Measurements from ENCODE around the gene PRR3. TPM values are rescaled to one million over a fixed set of nuclear protein-coding genes. Genes with fewer than 3 reads are reported as not detected.
A peak's percentile ranks its signal among the peaks of the same experiment; 100 is the strongest.

The PRR3 gene
- total and polyA plus RNA-seq, 2 experiments from 2014 or later = 10.9 to 15.2 TPM

DNA sequence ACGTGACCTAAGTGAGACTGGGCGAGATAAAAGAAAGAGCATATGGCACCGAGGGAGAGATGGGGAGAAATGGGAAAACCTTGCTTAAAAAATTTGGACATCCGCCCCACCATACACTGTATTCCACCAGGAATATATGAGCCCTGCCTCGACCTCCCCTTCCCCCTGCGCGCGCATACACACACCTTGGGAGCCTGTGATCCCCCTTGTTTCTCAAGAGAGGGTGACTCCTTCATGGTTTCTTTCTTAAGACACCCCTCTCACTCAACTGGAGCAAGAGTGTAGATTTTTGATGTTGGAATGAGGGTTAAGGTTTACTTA lies 14.6 kb downstream of the PRR3 start:
- H3K27ac ChIP-seq (ENCODE audit: low read depth) = peak overlapping the region; percentile 73; the same call in 1 of the 2 replicates
- DNase-seq (ENCODE audit: low spot score) = no peak
- peaks cover 52% of the 10 kb centered on the region for H3K79me2 ChIP-seq (replicated peaks; ENCODE audit: insufficient read depth)
- peak overlapping the region; percentile 99 for H3K4me2 ChIP-seq
- Mint-ChIP-seq H3K4me1 (peaks cover 31% of the 10 kb centered on the region), H3K4me3 (peak overlapping the region; percentile 96), H3K36me3 (ENCODE audit: low read depth) (peaks cover 19% of the 10 kb centered on the region), H3K27me3 (ENCODE audit: insufficient read depth, low read depth, poor library complexity) (peaks cover 13% of the 10 kb centered on the region), H3K27ac (peak overlapping the region; percentile 97), H3K9me3 (no peaks in the 10 kb centered on the region; the same call in 2 of the 3 replicates)
- peaks cover 6% of the 10 kb centered on the region; the same call in 1 of the 2 replicates for H3K27me3 ChIP-seq (ENCODE audit: insufficient read depth)
- TF ChIP-seq, protein P1, sequence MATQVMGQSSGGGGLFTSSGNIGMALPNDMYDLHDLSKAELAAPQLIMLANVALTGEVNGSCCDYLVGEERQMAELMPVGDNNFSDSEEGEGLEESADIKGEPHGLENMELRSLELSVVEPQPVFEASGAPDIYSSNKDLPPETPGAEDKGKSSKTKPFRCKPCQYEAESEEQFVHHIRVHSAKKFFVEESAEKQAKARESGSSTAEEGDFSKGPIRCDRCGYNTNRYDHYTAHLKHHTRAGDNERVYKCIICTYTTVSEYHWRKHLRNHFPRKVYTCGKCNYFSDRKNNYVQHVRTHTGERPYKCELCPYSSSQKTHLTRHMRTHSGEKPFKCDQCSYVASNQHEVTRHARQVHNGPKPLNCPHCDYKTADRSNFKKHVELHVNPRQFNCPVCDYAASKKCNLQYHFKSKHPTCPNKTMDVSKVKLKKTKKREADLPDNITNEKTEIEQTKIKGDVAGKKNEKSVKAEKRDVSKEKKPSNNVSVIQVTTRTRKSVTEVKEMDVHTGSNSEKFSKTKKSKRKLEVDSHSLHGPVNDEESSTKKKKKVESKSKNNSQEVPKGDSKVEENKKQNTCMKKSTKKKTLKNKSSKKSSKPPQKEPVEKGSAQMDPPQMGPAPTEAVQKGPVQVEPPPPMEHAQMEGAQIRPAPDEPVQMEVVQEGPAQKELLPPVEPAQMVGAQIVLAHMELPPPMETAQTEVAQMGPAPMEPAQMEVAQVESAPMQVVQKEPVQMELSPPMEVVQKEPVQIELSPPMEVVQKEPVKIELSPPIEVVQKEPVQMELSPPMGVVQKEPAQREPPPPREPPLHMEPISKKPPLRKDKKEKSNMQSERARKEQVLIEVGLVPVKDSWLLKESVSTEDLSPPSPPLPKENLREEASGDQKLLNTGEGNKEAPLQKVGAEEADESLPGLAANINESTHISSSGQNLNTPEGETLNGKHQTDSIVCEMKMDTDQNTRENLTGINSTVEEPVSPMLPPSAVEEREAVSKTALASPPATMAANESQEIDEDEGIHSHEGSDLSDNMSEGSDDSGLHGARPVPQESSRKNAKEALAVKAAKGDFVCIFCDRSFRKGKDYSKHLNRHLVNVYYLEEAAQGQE (IDR thresholded peaks at IDR 0.05; ENCODE audit: unreplicated experiment) = no peak
- TF ChIP-seq STAT1 (IDR thresholded peaks at IDR 0.05; ENCODE audit: unreplicated experiment) (no peak), NANOG (IDR thresholded peaks at IDR 0.05; ENCODE audit: borderline replicate concordance) (no peak), POLR2AphosphoS5 (IDR thresholded peaks at IDR 0.05; ENCODE audit: low read depth) (no peak), CREB1 (CRISPR knock-in tag; IDR thresholded peaks at IDR 0.05; ENCODE audit: low read depth) (no peak), ZNF114 (CRISPR knock-in tag; IDR thresholded peaks at IDR 0.05) (no peak), EZH2 (IDR thresholded peaks at IDR 0.05; ENCODE audit: low read depth, unreplicated experiment) (no peak), EZH2phosphoT487 (IDR thresholded peaks at IDR 0.05; ENCODE audit: unreplicated experiment) (no peak), JUNB (IDR thresholded peaks at IDR 0.05; ENCODE audit: unreplicated experiment) (no peak), ZNF331 (CRISPR knock-in tag; IDR thresholded peaks at IDR 0.05; ENCODE audit: low read depth) (no peak)
- TF ChIP-seq, protein P2, sequence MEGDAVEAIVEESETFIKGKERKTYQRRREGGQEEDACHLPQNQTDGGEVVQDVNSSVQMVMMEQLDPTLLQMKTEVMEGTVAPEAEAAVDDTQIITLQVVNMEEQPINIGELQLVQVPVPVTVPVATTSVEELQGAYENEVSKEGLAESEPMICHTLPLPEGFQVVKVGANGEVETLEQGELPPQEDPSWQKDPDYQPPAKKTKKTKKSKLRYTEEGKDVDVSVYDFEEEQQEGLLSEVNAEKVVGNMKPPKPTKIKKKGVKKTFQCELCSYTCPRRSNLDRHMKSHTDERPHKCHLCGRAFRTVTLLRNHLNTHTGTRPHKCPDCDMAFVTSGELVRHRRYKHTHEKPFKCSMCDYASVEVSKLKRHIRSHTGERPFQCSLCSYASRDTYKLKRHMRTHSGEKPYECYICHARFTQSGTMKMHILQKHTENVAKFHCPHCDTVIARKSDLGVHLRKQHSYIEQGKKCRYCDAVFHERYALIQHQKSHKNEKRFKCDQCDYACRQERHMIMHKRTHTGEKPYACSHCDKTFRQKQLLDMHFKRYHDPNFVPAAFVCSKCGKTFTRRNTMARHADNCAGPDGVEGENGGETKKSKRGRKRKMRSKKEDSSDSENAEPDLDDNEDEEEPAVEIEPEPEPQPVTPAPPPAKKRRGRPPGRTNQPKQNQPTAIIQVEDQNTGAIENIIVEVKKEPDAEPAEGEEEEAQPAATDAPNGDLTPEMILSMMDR (conservative IDR thresholded peaks at IDR 0.05; ENCODE audit: low read depth in 2 of 2) = no peak
- TF ChIP-seq, protein P3, sequence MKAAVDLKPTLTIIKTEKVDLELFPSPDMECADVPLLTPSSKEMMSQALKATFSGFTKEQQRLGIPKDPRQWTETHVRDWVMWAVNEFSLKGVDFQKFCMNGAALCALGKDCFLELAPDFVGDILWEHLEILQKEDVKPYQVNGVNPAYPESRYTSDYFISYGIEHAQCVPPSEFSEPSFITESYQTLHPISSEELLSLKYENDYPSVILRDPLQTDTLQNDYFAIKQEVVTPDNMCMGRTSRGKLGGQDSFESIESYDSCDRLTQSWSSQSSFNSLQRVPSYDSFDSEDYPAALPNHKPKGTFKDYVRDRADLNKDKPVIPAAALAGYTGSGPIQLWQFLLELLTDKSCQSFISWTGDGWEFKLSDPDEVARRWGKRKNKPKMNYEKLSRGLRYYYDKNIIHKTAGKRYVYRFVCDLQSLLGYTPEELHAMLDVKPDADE (IDR thresholded peaks at IDR 0.05) = no peak
- 0 out of 2 replicates have a peak, but pooled peaks cover 6% of the 10 kb centered on the region for H3K36me3 ChIP-seq (ENCODE audit: insufficient read depth)
- H2AFZ ChIP-seq = peak overlapping the region; percentile 7; the same call in 1 of the 2 replicates
- peaks cover 18% of the 10 kb centered on the region for H3K4me1 ChIP-seq (ENCODE audit: insufficient read depth)
- peaks cover 8% of the 10 kb centered on the region; the same call in 1 of the 2 replicates for H3F3A ChIP-seq (replicated peaks; ENCODE audit: low read depth)
- no peaks in the 10 kb centered on the region for H3K9me2 ChIP-seq (ENCODE audit: insufficient read depth)
- no peak for ATAC-seq
- H4K20me1 ChIP-seq (replicated peaks; ENCODE audit: insufficient read depth) = peaks cover 26% of the 10 kb centered on the region
- peak overlapping the region; percentile 95 for H3K4me3 ChIP-seq
